HepG2 (cell line): Measurements from ENCODE around the gene TMX1. TPM values are rescaled to one million over a fixed set of nuclear protein-coding genes. Genes with fewer than 3 reads are reported as not detected.
A peak's percentile ranks its signal among the peaks of the same experiment; 100 is the strongest.

Experiments
- FIP1L1 ChIP-seq: fragments of 200-400 bp; formaldehyde crosslinking; IDR thresholded peaks from 2 replicates; pipeline ENCODE4 v1.6.1; 2018; ENCODE audit warnings: low read depth, mild to moderate bottlenecking, low read length, moderate library complexity, borderline replicate concordance; ENCODE audit not compliant: insufficient read depth
- HNF4G ChIP-seq, 2 experiments: sonication (generic) in 1 of 2; formaldehyde crosslinking in 1 of 2; IDR thresholded peaks; 2 replicates each; pipeline versions ENCODE4 v1.4.0 to v1.6.1; 2011 to 2020; ENCODE audit warnings: borderline replicate concordance in 2 of 2, low read depth in 2 of 2, mild to moderate bottlenecking in 2 of 2, low read length in 1 of 2, missing genetic modification reagents in 1 of 2, moderate library complexity in 1 of 2
- LCORL ChIP-seq, 2 experiments: fragments of 450-650 bp in 1 of 2; sonication (generic) in 1 of 2; formaldehyde crosslinking in 1 of 2; IDR thresholded peaks; 2 replicates each; pipeline versions ENCODE4 v1.5.0 to v1.6.1; 2017 to 2020; ENCODE audit warnings: antibody characterized with exemption in 1 of 2, missing genetic modification reagents in 1 of 2
- MZF1 ChIP-seq: sonication (generic); formaldehyde crosslinking; IDR thresholded peaks from 2 replicates; pipeline ENCODE4 v1.8.1; 2023; ENCODE audit warnings: mild to moderate bottlenecking, missing genetic modification reagents, borderline replicate concordance
- NR2F6 ChIP-seq, 2 experiments: IDR thresholded peaks; 2 replicates each; pipeline ENCODE4 v1.6.1; 2016; ENCODE audit warnings: antibody characterized with exemption in 1 of 2, mild to moderate bottlenecking in 1 of 2
- PCBP1 ChIP-seq: fragments of 200-400 bp; formaldehyde crosslinking; IDR thresholded peaks from 2 replicates; pipeline ENCODE4 v1.6.1; 2017; ENCODE audit warnings: mild to moderate bottlenecking, low read depth, low read length, borderline replicate concordance
- POLR2AphosphoS2 ChIP-seq: IDR thresholded peaks from 2 replicates; pipeline ENCODE4 v1.6.1; 2011; ENCODE audit warnings: low read depth, low read length, improper control_type of control experiment
- POLR2AphosphoS5 ChIP-seq: IDR thresholded peaks from 2 replicates; pipeline ENCODE4 v1.6.1; 2012; ENCODE audit warnings: low read depth, low read length
- REST ChIP-seq, 2 experiments: IDR thresholded peaks; 2 replicates each; pipeline ENCODE4 v1.6.1; 2011 to 2012; ENCODE audit warnings: low read length in 2 of 2, borderline replicate concordance in 1 of 2, low read depth in 1 of 2, mild to moderate bottlenecking in 1 of 2, moderate library complexity in 1 of 2
- RFX1 ChIP-seq: fragments of 450-650 bp; IDR thresholded peaks from 2 replicates; pipeline ENCODE4 v1.6.1; 2017
- XBP1 ChIP-seq: sonication (generic); formaldehyde crosslinking; IDR thresholded peaks from 2 replicates; pipeline ENCODE4 v1.5.0; 2020; ENCODE audit warnings: missing genetic modification reagents
- ZBTB3 ChIP-seq: sonication (generic); formaldehyde crosslinking; IDR thresholded peaks from 2 replicates; pipeline ENCODE4 v1.4.0; 2020; ENCODE audit warnings: low read depth, mild to moderate bottlenecking, moderate library complexity, missing genetic modification reagents, borderline replicate concordance
- ZBTB7B ChIP-seq: sonication (generic); formaldehyde crosslinking; IDR thresholded peaks from 2 replicates; pipeline ENCODE4 v1.4.0; 2020; ENCODE audit warnings: missing genetic modification reagents
- ZMAT3 ChIP-seq: sonication (generic); formaldehyde crosslinking; conservative IDR thresholded peaks from 2 replicates; pipeline ENCODE4 v1.7.0; 2021; ENCODE audit warnings: missing genetic modification reagents
- polyA plus RNA-seq, 8 experiments: library from polyadenylated mRNA; depleted of rRNA in 3 of 8; stranded (reverse) in 7 of 8; unstranded in 1 of 8; fragments of >200 nt; fragmentation: Illumina TruSeq in 4 of 8; extraction: Trizol in 4 of 8; gene quantifications; 2 replicates each; pipeline versions ENCODE4 v1.2.1 to v1.2.3, GENCODE V29; 2011 to 2016; ENCODE audit warnings: low read depth in 4 of 8, missing spikeins in 1 of 8, mixed read lengths in 1 of 8; ENCODE audit not compliant: insufficient read depth in 1 of 8
- total RNA-seq, 5 experiments: library from RNA; depleted of rRNA; stranded (reverse); fragments of >200 nt; fragmentation: Illumina TruSeq; extraction: Trizol; gene quantifications; 2 replicates each; pipeline ENCODE4 v1.2.3, GENCODE V29; 2016; ENCODE audit warnings: low read depth in 1 of 5
- TF ChIP-seq, protein P1 (sequence below): sonication (generic); formaldehyde crosslinking; IDR thresholded peaks from 2 replicates; pipeline ENCODE4 v1.8.0; 2022; ENCODE audit warnings: mild to moderate bottlenecking, missing genetic modification reagents, borderline replicate concordance
- TF ChIP-seq, protein P2 (sequence below): sonication (generic); formaldehyde crosslinking; IDR thresholded peaks from 2 replicates; pipeline ENCODE4 v1.5.0; 2020; ENCODE audit warnings: mild to moderate bottlenecking, missing genetic modification reagents, borderline replicate concordance

TMX1 gene
- total and polyA plus RNA-seq, 2 of the 13 experiments (the other 11 are each of a cell fraction or from before 2014, with no cell fraction given) = 23.0 to 56.8 TPM

- TF ChIP-seq REST (IDR thresholded peaks at IDR 0.05; ENCODE audit: borderline replicate concordance in 1 of 2, low read depth in 1 of 2, low read length in 2 of 2) = peak in 1 of 2 experiments; percentile 24; a peak in 1 of 4 replicates
- no peak for TF ChIP-seq RFX1
- TF ChIP-seq, protein P1, sequence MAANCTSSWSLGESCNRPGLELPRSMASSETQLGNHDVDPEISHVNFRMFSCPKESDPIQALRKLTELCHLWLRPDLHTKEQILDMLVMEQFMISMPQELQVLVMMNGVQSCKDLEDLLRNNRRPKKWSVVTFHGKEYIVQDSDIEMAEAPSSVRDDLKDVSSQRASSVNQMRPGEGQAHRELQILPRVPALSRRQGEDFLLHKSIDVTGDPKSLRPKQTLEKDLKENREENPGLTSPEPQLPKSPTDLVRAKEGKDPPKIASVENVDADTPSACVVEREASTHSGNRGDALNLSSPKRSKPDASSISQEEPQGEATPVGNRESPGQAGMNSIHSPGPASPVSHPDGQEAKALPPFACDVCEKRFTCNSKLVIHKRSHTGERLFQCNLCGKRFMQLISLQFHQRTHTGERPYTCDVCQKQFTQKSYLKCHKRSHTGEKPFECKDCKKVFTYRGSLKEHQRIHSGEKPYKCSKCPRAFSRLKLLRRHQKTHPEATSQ (CRISPR knock-in tag) = no peak
- TF ChIP-seq ZBTB7B (CRISPR knock-in tag) = peak; percentile 82
- TF ChIP-seq POLR2AphosphoS5 = peak; percentile 95
- peak; percentile 95 for TF ChIP-seq ZMAT3 (CRISPR knock-in tag)
- no peak for TF ChIP-seq PCBP1
- no peak for TF ChIP-seq FIP1L1
- no peak for TF ChIP-seq XBP1 (CRISPR knock-in tag)
- no peak for TF ChIP-seq MZF1 (CRISPR knock-in tag)
- TF ChIP-seq HNF4G (IDR thresholded peaks at IDR 0.05; ENCODE audit: borderline replicate concordance, low read depth, low read length) = no peak
- TF ChIP-seq HNF4G (CRISPR knock-in tag; IDR thresholded peaks at IDR 0.05; ENCODE audit: borderline replicate concordance, low read depth) = no peak
- TF ChIP-seq NR2F6 (IDR thresholded peaks at IDR 0.05) = no peak
- 0 out of 2 replicates have a peak, but pooled peaks have one; percentile 19 for TF ChIP-seq NR2F6 (CRISPR knock-in tag; IDR thresholded peaks at IDR 0.05)
- TF ChIP-seq POLR2AphosphoS2 = 0 out of 2 replicates have a peak, but pooled peaks have one; percentile 51
- TF ChIP-seq, protein P2, sequence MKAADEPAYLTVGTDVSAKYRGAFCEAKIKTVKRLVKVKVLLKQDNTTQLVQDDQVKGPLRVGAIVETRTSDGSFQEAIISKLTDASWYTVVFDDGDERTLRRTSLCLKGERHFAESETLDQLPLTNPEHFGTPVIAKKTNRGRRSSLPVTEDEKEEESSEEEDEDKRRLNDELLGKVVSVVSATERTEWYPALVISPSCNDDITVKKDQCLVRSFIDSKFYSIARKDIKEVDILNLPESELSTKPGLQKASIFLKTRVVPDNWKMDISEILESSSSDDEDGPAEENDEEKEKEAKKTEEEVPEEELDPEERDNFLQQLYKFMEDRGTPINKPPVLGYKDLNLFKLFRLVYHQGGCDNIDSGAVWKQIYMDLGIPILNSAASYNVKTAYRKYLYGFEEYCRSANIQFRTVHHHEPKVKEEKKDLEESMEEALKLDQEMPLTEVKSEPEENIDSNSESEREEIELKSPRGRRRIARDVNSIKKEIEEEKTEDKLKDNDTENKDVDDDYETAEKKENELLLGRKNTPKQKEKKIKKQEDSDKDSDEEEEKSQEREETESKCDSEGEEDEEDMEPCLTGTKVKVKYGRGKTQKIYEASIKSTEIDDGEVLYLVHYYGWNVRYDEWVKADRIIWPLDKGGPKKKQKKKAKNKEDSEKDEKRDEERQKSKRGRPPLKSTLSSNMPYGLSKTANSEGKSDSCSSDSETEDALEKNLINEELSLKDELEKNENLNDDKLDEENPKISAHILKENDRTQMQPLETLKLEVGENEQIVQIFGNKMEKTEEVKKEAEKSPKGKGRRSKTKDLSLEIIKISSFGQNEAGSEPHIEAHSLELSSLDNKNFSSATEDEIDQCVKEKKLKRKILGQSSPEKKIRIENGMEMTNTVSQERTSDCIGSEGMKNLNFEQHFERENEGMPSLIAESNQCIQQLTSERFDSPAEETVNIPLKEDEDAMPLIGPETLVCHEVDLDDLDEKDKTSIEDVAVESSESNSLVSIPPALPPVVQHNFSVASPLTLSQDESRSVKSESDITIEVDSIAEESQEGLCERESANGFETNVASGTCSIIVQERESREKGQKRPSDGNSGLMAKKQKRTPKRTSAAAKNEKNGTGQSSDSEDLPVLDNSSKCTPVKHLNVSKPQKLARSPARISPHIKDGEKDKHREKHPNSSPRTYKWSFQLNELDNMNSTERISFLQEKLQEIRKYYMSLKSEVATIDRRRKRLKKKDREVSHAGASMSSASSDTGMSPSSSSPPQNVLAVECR (CRISPR knock-in tag) = peak; percentile 95
- no peak for TF ChIP-seq LCORL (IDR thresholded peaks at IDR 0.05)
- peak; percentile 23; the same call in 1 of the 2 replicates for TF ChIP-seq LCORL (CRISPR knock-in tag; IDR thresholded peaks at IDR 0.05)
- TF ChIP-seq ZBTB3 = no peak
Measured at GRCh38 chr14:51239813-51240803, at the start of gene TMX1 (continued).
